ENCODE results near the gene VASN.
A peak's percentile ranks its signal among the peaks of the same experiment; 100 is the strongest.

VASN gene

DNA sequence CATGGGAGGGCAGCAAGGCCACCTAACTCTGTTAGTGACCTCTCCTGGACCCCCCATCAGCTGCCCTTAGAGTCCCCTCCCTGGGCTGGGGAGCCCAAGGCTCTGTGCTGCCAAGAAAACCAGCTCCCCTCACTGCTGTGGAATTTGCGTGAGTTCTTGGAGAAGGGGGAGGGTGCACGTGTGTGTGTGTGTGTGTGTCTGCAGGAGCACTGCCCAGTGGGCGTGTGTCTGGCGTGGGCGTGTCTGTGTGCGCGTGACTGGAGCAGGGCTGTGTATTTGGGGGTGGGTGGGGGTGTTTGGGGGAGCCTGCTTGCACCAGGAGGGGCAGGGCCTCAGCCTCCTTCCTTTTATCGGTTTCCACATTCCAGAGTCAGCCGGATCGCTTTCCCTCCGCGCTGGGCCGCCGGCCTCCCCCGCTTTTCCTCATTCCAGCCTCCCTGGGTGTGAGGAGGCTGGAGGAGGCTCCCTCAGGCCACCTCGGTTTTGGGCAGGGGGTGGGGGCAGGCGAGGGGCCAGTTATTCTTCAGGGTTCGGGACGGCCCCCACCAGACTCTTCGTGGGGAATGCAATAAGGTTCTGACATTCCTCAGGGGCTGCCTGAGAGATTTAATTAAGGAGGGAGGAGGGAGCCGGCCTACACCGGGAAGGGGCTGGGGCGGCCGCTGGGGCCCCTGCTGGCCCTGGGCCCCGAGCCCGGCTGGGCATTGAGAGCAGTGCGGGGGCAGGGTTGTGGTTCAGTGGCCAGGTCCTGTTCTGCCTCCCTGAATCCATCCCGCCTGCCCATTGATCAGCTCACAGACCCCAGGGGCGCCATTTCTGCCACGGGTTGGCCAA, 2.5 kb downstream of the VASN start:
- Histone ChIP-seq H3K18ac (ENCODE audit: low read depth in 1 of 2, low read length in 2 of 2) (peak overlapping the region; percentile 74 to 97), H3K14ac (ENCODE audit: low read length in 2 of 2) (peak overlapping the region in 1 of 2 experiments; percentile 88), H3K9ac (ENCODE audit: low read length) (peak overlapping the region; percentile 97), H2BK120ac (ENCODE audit: low read depth, low read length) (peak overlapping the region; percentile 78), H3K27me3 (ENCODE audit: control insufficient read depth in 1 of 2, insufficient read depth in 1 of 2, low read length in 2 of 2) (no peaks in the 10 kb centered on the region), H3K36me3 (ENCODE audit: control insufficient read depth in 1 of 2, insufficient read depth in 2 of 2, low read depth in 1 of 2, low read length in 2 of 2) (peaks cover 17 to 35% of the 10 kb centered on the region in 2 experiments), H2AK5ac (ENCODE audit: low read length, severe bottlenecking) (peak overlapping the region; percentile 90), H2BK15ac (ENCODE audit: low read depth, poor library complexity, severe bottlenecking) (peak overlapping the region; percentile 55), H3K79me1 (replicated peaks; ENCODE audit: low read length, poor library complexity, severe bottlenecking) (peaks cover 12% of the 10 kb centered on the region), H3K4me2 (ENCODE audit: low read length, poor library complexity, severe bottlenecking) (peak overlapping the region; percentile 61), H2BK5ac (ENCODE audit: low read depth, low read length, poor library complexity, severe bottlenecking) (no peak overlapping the region), H3K4ac (ENCODE audit: low read depth in 1 of 2, low read length in 2 of 2) (peak overlapping the region; percentile 69 to 80), H2AFZ (ENCODE audit: low read depth, low read length) (no peak overlapping the region), H2BK12ac (ENCODE audit: low read length in 2 of 2) (peak overlapping the region in 1 of 2 experiments; percentile 98), H3K4me1 (ENCODE audit: control insufficient read depth, insufficient read depth, low read depth, low read length) (peaks cover 86% of the 10 kb centered on the region), H3K23ac (ENCODE audit: low read length in 2 of 2) (no peak overlapping the region), H4K91ac (ENCODE audit: low read length) (peak overlapping the region; percentile 92), H4K8ac (ENCODE audit: low read length) (peak overlapping the region; percentile 70), H3K27ac (ENCODE audit: low read length, poor library complexity, severe bottlenecking) (peak overlapping the region; percentile 83), H3K9me3 (ENCODE audit: control insufficient read depth, low read length) (no peaks in the 10 kb centered on the region), H3K4me3 (ENCODE audit: insufficient read depth in 1 of 2, low read depth in 1 of 2, low read length in 2 of 2) (peak overlapping the region; percentile 45 to 100)
- WGBS: 9% methylated on average over 26 of the region's 30 CpGs
- DNase-seq: peak; percentile 94

DNA sequence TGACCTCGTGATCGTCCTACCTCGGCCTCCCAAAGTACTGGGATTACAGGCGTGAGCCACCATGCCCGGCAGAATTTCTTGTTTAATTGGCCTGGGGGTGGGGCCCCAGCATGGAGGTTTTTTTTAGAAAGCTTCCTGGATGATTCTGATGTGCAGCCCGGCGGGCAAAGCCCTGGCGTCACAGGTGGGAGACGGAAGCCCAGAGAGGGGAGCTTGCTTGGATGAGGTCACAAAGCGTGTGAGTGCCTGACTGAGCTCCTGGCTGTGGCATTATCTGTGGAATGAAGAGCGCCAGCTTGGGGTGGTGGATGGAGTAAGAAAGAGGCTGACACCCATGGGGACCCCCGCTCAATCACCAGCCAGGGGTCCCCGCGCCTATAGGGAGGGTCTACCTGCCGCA, 4.1 kb downstream of the VASN start:
- no peak overlapping the region for H4K8ac ChIP-seq (ENCODE audit: low read length)
- no peak overlapping the region for H2BK120ac ChIP-seq (ENCODE audit: low read depth, low read length)
- peak overlapping the region; percentile 17 for H2AK5ac ChIP-seq (ENCODE audit: low read length, severe bottlenecking)
- no peak overlapping the region for H3K4me2 ChIP-seq (ENCODE audit: low read length, poor library complexity, severe bottlenecking)
- H2BK5ac ChIP-seq (ENCODE audit: low read depth, low read length, poor library complexity, severe bottlenecking): no peak overlapping the region
- peaks cover 26 to 41% of the 10 kb centered on the region in 2 experiments for H3K36me3 ChIP-seq (ENCODE audit: control insufficient read depth in 1 of 2, insufficient read depth in 2 of 2, low read depth in 1 of 2, low read length in 2 of 2)
- no peak overlapping the region for H3K23ac ChIP-seq (ENCODE audit: low read length in 2 of 2)
- H3K9ac ChIP-seq (ENCODE audit: low read length): peak overlapping the region; percentile 86
- 89% methylated on average over 15 of the region's 15 CpGs for WGBS
- H3K9me3 ChIP-seq (ENCODE audit: control insufficient read depth, low read length): no peaks in the 10 kb centered on the region
- peaks cover 16% of the 10 kb centered on the region for H3K79me1 ChIP-seq (replicated peaks; ENCODE audit: low read length, poor library complexity, severe bottlenecking)
- H3K4ac ChIP-seq (ENCODE audit: low read depth in 1 of 2, low read length in 2 of 2): no peak overlapping the region
- peak overlapping the region in 1 of 2 experiments; percentile 70 for H3K4me3 ChIP-seq (ENCODE audit: insufficient read depth in 1 of 2, low read depth in 1 of 2, low read length in 2 of 2)
- H3K4me1 ChIP-seq (ENCODE audit: control insufficient read depth, insufficient read depth, low read depth, low read length): peaks cover 84% of the 10 kb centered on the region
- H3K14ac ChIP-seq (ENCODE audit: low read length in 2 of 2): peak overlapping the region in 1 of 2 experiments; percentile 88
- no peaks in the 10 kb centered on the region for H3K27me3 ChIP-seq (ENCODE audit: control insufficient read depth in 1 of 2, insufficient read depth in 1 of 2, low read length in 2 of 2)
- peak overlapping the region; percentile 12 for H4K91ac ChIP-seq (ENCODE audit: low read length)
- no peak overlapping the region for H2BK15ac ChIP-seq (ENCODE audit: low read depth, poor library complexity, severe bottlenecking)
- H2AFZ ChIP-seq (ENCODE audit: low read depth, low read length): no peak overlapping the region
- DNase-seq: no peak
- no peak overlapping the region for H2BK12ac ChIP-seq (ENCODE audit: low read length in 2 of 2)
- H3K18ac ChIP-seq (ENCODE audit: low read depth in 1 of 2, low read length in 2 of 2): peak overlapping the region in 1 of 2 experiments; percentile 28
- no peak overlapping the region for H3K27ac ChIP-seq (ENCODE audit: low read length, poor library complexity, severe bottlenecking)

DNA sequence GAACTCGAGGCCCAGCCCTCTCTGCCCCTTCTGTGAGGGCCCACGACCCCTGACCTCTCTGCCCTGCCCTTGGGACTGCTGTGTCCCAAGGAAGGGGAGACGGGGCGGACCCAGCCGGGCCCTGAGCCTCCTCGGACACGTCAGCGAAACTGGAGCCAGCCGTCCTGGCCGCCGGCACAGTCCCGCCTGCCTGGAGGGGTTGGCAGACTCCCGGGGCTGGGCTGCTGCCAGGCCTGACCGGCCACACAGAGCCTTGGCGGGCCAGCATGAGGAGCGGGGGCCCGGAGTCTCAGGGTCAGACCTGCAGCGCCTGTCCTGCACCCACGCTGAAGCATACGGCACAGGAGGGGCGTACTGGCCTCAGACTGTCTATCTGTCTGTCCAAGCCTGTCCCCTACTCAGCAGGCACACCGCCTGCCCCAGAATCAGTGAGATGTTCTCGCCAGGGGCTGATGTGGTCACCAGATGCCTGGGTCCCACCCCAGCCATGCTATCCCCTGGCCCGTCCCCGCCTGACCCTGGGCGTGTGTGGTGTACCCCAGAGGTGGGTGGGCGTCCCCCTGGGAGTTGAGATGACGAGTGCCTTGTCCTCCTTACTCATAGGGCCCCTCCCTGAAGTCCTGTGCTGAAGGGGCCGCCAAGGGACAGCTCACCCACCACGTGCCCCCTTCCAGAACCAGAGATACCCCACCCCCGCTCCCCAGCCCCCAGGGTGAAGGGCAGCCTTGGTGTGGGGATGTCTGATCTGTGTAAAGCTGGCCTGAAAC, 4.7 kb downstream of the VASN start:
- H3K4ac ChIP-seq (ENCODE audit: low read depth in 1 of 2, low read length in 2 of 2): peak overlapping the region in 1 of 2 experiments; percentile 27
- H2BK120ac ChIP-seq (ENCODE audit: low read depth, low read length): no peak overlapping the region
- H3K18ac ChIP-seq (ENCODE audit: low read depth in 1 of 2, low read length in 2 of 2): peak overlapping the region; percentile 54 to 88
- peak overlapping the region in 1 of 2 experiments; percentile 4 for H2BK12ac ChIP-seq (ENCODE audit: low read length in 2 of 2)
- peak overlapping the region; percentile 11 for H3K4me2 ChIP-seq (ENCODE audit: low read length, poor library complexity, severe bottlenecking)
- H3K23ac ChIP-seq (ENCODE audit: low read length in 2 of 2): peak overlapping the region in 1 of 2 experiments; percentile 5
- 65% methylated on average over 28 of the region's 31 CpGs for WGBS
- peak overlapping the region; percentile 40 for H2BK15ac ChIP-seq (ENCODE audit: low read depth, poor library complexity, severe bottlenecking)
- H3K9me3 ChIP-seq (ENCODE audit: control insufficient read depth, low read length): no peaks in the 10 kb centered on the region
- H2BK5ac ChIP-seq (ENCODE audit: low read depth, low read length, poor library complexity, severe bottlenecking): no peak overlapping the region
- H3K27ac ChIP-seq (ENCODE audit: low read length, poor library complexity, severe bottlenecking): no peak overlapping the region
- H2AK5ac ChIP-seq (ENCODE audit: low read length, severe bottlenecking): peak overlapping the region; percentile 37
- H4K8ac ChIP-seq (ENCODE audit: low read length): peak overlapping the region; percentile 73
- H3K4me1 ChIP-seq (ENCODE audit: control insufficient read depth, insufficient read depth, low read depth, low read length): peaks cover 85% of the 10 kb centered on the region
- peak overlapping the region in 1 of 2 experiments; percentile 88 for H3K14ac ChIP-seq (ENCODE audit: low read length in 2 of 2)
- peak overlapping the region in 1 of 2 experiments; percentile 70 for H3K4me3 ChIP-seq (ENCODE audit: insufficient read depth in 1 of 2, low read depth in 1 of 2, low read length in 2 of 2)
- no peaks in the 10 kb centered on the region for H3K27me3 ChIP-seq (ENCODE audit: control insufficient read depth in 1 of 2, insufficient read depth in 1 of 2, low read length in 2 of 2)
- H2AFZ ChIP-seq (ENCODE audit: low read depth, low read length): no peak overlapping the region
- peak overlapping the region; percentile 86 for H3K9ac ChIP-seq (ENCODE audit: low read length)
- peak overlapping the region; percentile 46 for H4K91ac ChIP-seq (ENCODE audit: low read length)
- peaks cover 19% of the 10 kb centered on the region for H3K79me1 ChIP-seq (replicated peaks; ENCODE audit: low read length, poor library complexity, severe bottlenecking)
- DNase-seq: no peak
- peaks cover 32 to 47% of the 10 kb centered on the region in 2 experiments for H3K36me3 ChIP-seq (ENCODE audit: control insufficient read depth in 1 of 2, insufficient read depth in 2 of 2, low read depth in 1 of 2, low read length in 2 of 2)
